PC-9 (cell line): ENCODE data around the gene PUS7L. TPM values are rescaled to one million over a fixed set of nuclear protein-coding genes. Genes with fewer than 3 reads are reported as not detected.

Experiments
- BruUV-seq: library from RNA; stranded (reverse); fragments of 400-500 nt; replicated peaks from 2 replicates; lab custom pipeline; 2021; lab: Mats Ljungman, UMichigan
- CTCF ChIA-PET: fragments of 300-600 bp; sonication (Branson Sonifier 250); formaldehyde crosslinking; loops from one replicate; lab custom pipeline; 2022; ENCODE audit warnings: antibody characterized with exemption; lab: Charles Lee
- POLR2A ChIA-PET: fragments of 300-600 bp; sonication (Branson Sonifier 250); formaldehyde crosslinking; loops from one replicate; lab custom pipeline; 2022; ENCODE audit warnings: antibody characterized with exemption; ENCODE audit not compliant: unreplicated experiment; lab: Charles Lee
- DNase-seq, 2 experiments: peaks; one replicate each; pipeline versions ENCODE4 v3.0.0 to v3.0.0-alpha.2; 2015 to 2022; ENCODE audit warnings: mixed read lengths in 1 of 2
- H2AFZ ChIP-seq: fragments of 200-600 bp; sonication (generic); 2 replicates; pipeline ENCODE4 v1.8.1; 2017; ENCODE audit warnings: antibody characterized with exemption
- H3F3A ChIP-seq: fragments of 200-600 bp; sonication (generic); 2 replicates; pipeline ENCODE4 v1.8.1; 2017; ENCODE audit warnings: antibody characterized with exemption, mild to moderate bottlenecking, low read depth; ENCODE audit not compliant: insufficient read depth
- H3K27ac ChIP-seq: fragments of 200-600 bp; sonication (generic); 2 replicates; pipeline ENCODE4 v1.6.1; 2016; ENCODE audit warnings: mixed run types
- H3K27me3 ChIP-seq: fragments of 200-600 bp; sonication (generic); 2 replicates; pipeline ENCODE4 v1.6.1; 2016; ENCODE audit warnings: low read depth, mixed run types; ENCODE audit not compliant: insufficient read depth
- H3K36me3 ChIP-seq: fragments of 200-600 bp; sonication (generic); 2 replicates; pipeline ENCODE4 v1.6.1; 2016; ENCODE audit warnings: low read depth, mixed run types
- H3K4me1 ChIP-seq: fragments of 200-600 bp; sonication (generic); replicated peaks from 2 replicates; pipeline ENCODE4 v1.6.1; 2016; ENCODE audit warnings: mixed run types; ENCODE audit not compliant: insufficient read depth
- H3K4me2 ChIP-seq: fragments of 200-600 bp; sonication (generic); 2 replicates; pipeline ENCODE4 v1.6.1; 2017; ENCODE audit warnings: mixed run types
- H3K4me3 ChIP-seq: fragments of 200-600 bp; sonication (generic); 2 replicates; pipeline ENCODE4 v1.6.1; 2016; ENCODE audit warnings: mixed run types
- H3K79me2 ChIP-seq: fragments of 200-600 bp; sonication (generic); 2 replicates; pipeline ENCODE4 v1.6.1; 2017; ENCODE audit warnings: low read depth, mixed run types
- H3K9me2 ChIP-seq: fragments of 200-600 bp; sonication (generic); 2 replicates; pipeline ENCODE4 v1.8.1; 2017; ENCODE audit warnings: mild to moderate bottlenecking; ENCODE audit not compliant: insufficient read depth
- H3K9me3 ChIP-seq: fragments of 200-600 bp; sonication (generic); 2 replicates; pipeline ENCODE4 v1.8.1; 2016; ENCODE audit warnings: low read depth; ENCODE audit not compliant: insufficient read depth
- H4K20me1 ChIP-seq: fragments of 200-600 bp; sonication (generic); 2 replicates; pipeline ENCODE4 v1.8.1; 2017; ENCODE audit not compliant: insufficient read depth
- CTCF ChIP-seq: fragments of 200-600 bp; sonication (generic); conservative IDR thresholded peaks from 2 replicates; pipeline ENCODE4 v1.6.1; 2017; ENCODE audit warnings: mixed run types, antibody characterized with exemption, mild to moderate bottlenecking, moderate library complexity
- EZH2 ChIP-seq: fragments of 200-600 bp; sonication (generic); IDR thresholded peaks from 2 replicates; pipeline ENCODE4 v1.8.0; 2017; ENCODE audit warnings: antibody characterized with exemption, low read depth
- intact Hi-C: fragments of 100-400 bp; cut with micrococcal nuclease; formaldehyde crosslinking; loops from one replicate; pipeline ENCODE4 v1.10.0; 2022; ENCODE audit not compliant: unreplicated experiment
- total RNA-seq: library from RNA; stranded (reverse); gene quantifications from 2 replicates; pipeline ENCODE4 v1.2.3, GENCODE V29; 2021

PUS7L gene
- total RNA-seq, 1 experiment from 2014 or later, result 15.7 TPM

GRCh38 chr12:43764528-43764927 lies 5.9 kb upstream of the PUS7L start:
- H3K27ac ChIP-seq, result no peak overlapping the region
- intact Hi-C loops, result no loop called here
- no peak overlapping the region for H3K4me3 ChIP-seq
- H3K9me2 ChIP-seq, result no peaks in the 10 kb centered on the region
- POLR2A ChIA-PET, result no interaction called here
- CTCF ChIA-PET, result no interaction called here
- no peaks in the 10 kb centered on the region for H3K9me3 ChIP-seq
- no peak for TF ChIP-seq CTCF
- no peak for TF ChIP-seq EZH2
- H2AFZ ChIP-seq, result no peak overlapping the region
- no peaks in the 10 kb centered on the region for H4K20me1 ChIP-seq
- DNase-seq, result no peak
- H3K79me2 ChIP-seq, result peaks cover 13% of the 10 kb centered on the region; the same call in 1 of the 2 replicates
- no peaks in the 10 kb centered on the region for H3K36me3 ChIP-seq
- H3K4me2 ChIP-seq, result no peak overlapping the region
- BruUV-seq, result no TSS peak
- peaks cover 30% of the 10 kb centered on the region for H3K4me1 ChIP-seq
- no peaks in the 10 kb centered on the region for H3K27me3 ChIP-seq
- H3F3A ChIP-seq, result no peaks in the 10 kb centered on the region

DNA sequence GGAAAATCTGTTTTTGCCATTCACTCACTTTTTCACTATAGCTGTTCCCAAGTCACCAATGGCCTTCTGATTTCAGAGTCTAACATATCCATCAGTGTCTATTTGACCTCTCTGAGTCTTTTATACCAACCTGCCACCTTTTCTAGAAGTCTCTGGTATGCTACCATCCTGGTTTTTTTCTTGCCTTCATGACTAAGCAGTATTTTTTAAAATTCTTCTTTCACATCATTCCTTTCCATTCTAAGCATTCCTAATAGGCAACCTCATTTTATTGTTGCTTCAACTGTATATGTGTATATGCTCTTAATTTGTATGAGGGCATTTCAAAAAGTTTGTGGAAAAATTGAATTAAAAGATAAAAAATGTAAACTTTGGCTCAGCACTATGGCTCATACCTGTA lies 5.2 kb upstream of the PUS7L start:
- no peak overlapping the region for H3K4me2 ChIP-seq
- H3F3A ChIP-seq, result no peaks in the 10 kb centered on the region
- no peak overlapping the region for H2AFZ ChIP-seq
- H3K4me3 ChIP-seq, result no peak overlapping the region
- H3K9me2 ChIP-seq, result no peaks in the 10 kb centered on the region
- no peak for DNase-seq
- TF ChIP-seq CTCF, result no peak
- TF ChIP-seq EZH2, result no peak
- CTCF ChIA-PET, result no interaction called here
- POLR2A ChIA-PET, result interaction anchor here (0.5 kb wide), 1 partner anchor 800 kb away, joined by 3 read pairs; no protein-coding TSS in a partner anchor
- H4K20me1 ChIP-seq, result no peaks in the 10 kb centered on the region
- intact Hi-C loops, result no loop called here
- no TSS peak for BruUV-seq
- no peaks in the 10 kb centered on the region for H3K36me3 ChIP-seq
- peaks cover 31% of the 10 kb centered on the region for H3K4me1 ChIP-seq
- peaks cover 13% of the 10 kb centered on the region; the same call in 1 of the 2 replicates for H3K79me2 ChIP-seq
- no peak overlapping the region for H3K27ac ChIP-seq
- H3K9me3 ChIP-seq, result no peaks in the 10 kb centered on the region
- no peaks in the 10 kb centered on the region for H3K27me3 ChIP-seq

- intact Hi-C loops, result no loop called here
- Histone ChIP-seq H2AFZ (no peak overlapping the region), H3F3A (no peaks in the 10 kb centered on the region), H3K4me1 (peaks cover 36% of the 10 kb centered on the region), H3K79me2 (peaks cover 20% of the 10 kb centered on the region), H3K4me2 (peak overlapping the region; percentile 26; the same call in 1 of the 2 replicates), H3K9me2 (no peaks in the 10 kb centered on the region), H3K4me3 (no peak overlapping the region), H3K27ac (no peak overlapping the region), H3K9me3 (no peaks in the 10 kb centered on the region), H3K36me3 (no peaks in the 10 kb centered on the region), H4K20me1 (no peaks in the 10 kb centered on the region), H3K27me3 (no peaks in the 10 kb centered on the region)
- ChIA-PET CTCF (interaction anchor here (1.2 kb wide), 1 partner anchor 46 kb away, joined by 8 read pairs; no protein-coding TSS in a partner anchor), POLR2A (no interaction called here)
- no peak for TF ChIP-seq CTCF
- TF ChIP-seq EZH2, result no peak
- DNase-seq, result no peak
- BruUV-seq, result no TSS peak
Measured at GRCh38 chr12:43762596-43762995, 4.0 kb upstream of the PUS7L start.
